HG03521 (cell line): Measurements from ENCODE around the gene JMJD7.

Experiments used
- ATAC-seq: cut with Tn5 transposase; IDR thresholded peaks from one replicate; pipeline ENCODE4 v1.9.1; 2021; ENCODE audit warnings: mild to moderate bottlenecking, moderate library complexity; ENCODE audit not compliant: unreplicated experiment

Gene JMJD7

DNA sequence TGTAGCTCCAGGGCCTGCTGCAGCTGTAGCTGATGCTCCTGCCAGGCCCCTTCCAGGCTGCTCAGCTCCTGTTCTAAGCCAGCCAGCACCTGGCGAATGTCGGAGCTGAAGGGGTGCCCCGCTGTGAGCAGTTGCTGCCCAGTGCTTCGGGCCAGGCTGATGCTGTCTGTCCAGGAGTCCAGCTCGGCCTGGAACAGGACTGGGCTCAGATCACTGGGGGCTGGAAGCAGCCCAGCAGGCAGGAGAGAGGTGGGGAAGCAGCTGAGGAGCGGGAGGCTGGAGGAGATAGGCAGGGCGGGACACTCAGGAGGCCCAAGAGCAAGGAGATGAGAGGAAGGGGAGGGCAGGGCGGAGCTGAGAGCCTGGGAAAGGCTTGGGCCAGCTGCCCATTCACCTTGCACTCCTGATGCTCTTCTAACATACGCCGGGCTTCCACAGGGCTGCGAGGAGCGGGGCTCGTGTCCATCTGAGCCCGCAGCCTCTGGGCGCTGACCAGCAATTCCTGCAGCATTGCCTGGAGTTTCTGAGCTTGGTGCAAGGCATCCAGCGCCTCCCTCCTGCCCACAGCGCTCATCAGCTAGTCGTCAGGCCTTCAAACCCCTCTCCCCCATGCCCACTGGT, 34.0 kb downstream of the JMJD7 start:
- no peak for ATAC-seq

DNA sequence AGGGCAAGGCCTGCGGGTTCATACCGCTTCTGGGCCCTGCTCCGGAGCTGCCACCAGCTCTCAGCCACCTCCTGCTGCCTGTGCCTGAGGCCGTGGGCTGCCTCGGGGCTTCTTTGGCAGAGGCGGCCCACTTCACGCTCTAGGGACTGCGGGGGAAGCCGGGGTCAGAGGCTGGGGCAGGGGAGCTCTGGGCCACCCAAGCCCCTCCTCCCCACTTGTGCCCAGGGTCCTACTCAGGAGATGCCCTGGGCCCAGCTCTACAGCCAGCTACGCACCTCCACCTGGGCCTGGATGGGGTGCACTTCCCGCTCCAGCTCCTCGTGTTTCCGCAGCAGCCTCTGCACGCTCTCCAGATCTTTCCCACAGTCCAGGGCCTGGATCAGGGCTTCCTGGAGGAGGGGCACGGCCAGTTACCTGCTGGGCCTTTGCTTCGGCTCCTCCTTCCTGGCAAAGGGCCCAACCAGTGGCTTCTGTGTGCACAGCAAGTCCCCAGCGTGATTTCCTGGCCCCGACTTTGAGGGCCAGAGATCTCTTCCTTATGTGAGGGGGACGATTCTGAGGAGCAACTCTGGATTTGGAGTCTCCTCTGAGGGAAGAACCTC, 34.7 kb downstream of the JMJD7 start:
- no peak for ATAC-seq

DNA sequence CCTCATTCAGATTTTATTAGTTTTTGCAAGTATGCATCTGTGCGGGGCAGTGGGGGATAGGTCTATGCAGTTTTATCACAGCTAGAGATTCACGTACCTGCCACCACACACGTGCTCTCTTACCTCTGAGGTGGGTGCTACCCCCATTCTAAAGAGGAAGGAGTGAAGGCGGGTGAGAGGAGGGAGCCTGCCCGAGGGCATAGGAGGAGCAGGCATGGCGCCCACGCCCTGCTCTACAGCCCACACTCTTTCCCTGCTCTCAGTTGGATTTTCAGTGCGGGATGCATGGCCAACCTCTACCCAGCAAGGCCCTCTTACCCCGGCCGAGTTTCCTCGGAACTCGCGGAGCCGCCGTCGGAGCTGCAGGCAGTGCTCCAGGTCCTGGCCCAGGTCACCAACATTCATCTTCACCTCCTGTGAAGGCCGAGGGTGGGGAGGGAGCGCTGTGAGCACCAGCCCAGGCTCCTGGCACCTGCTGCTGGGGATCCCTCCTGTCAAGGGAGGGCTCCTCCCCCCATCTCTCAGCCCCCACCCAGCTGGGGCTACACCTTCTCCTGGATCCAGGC, 37.7 kb downstream of the JMJD7 start:
- ATAC-seq = no peak

GRCh38 chr15:41866263-41866703, 38.4 kb downstream of the JMJD7 start:
- ATAC-seq = no peak

- ATAC-seq = no peak
Measured at GRCh38 chr15:41866872-41867579, 39.1 kb downstream of the JMJD7 start.

GRCh38 chr15:41868321-41868720, 40.4 kb downstream of the JMJD7 start:
- no peak for ATAC-seq

GRCh38 chr15:41869770-41870688, 42.1 kb downstream of the JMJD7 start:
- ATAC-seq = no peak

GRCh38 chr15:41870689-41871081, 42.8 kb downstream of the JMJD7 start:
- no peak for ATAC-seq

DNA sequence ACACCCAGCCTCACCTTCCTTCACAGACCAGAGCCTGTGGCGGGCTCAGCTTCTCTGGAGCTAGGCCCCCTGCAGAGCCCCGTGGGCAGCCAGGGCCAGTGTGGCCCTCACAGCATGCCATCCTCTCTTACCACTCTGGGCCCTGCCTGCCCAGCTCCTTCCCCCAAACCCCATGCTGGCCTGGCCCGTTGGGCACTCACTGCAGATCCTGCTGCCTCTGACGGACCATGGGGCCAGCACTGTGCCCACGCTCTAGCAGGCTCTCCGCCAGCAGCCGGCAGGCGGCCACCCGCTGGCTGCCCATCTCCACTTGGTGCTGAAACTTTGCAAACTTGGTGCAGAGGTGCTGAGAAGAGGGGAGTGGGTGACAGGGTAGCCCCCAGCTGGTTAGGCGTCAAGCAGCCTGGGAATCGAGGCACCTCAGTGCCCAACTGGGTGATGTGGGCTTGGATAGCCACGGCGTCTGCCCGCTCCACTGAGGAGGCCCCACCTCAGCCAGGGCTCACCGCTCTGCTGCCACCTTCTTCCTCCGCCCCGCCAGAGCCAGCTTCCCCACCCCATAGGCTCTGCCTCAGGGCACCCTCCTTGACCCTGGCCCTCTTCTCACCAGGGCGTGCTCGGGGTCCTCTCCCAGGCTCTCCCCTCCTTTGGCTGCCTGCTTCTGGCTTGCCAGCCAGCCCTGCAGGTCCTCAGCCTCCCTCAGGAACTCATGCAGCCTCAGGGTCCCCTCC, 43.4 kb downstream of the JMJD7 start:
- no peak for ATAC-seq

- no peak for ATAC-seq
Measured at GRCh38 chr15:41872166-41872747, 44.4 kb downstream of the JMJD7 start.

- ATAC-seq = no peak
Measured at GRCh38 chr15:41873711-41874110, 45.8 kb downstream of the JMJD7 start.

- no peak for ATAC-seq
Measured at GRCh38 chr15:41874736-41875135, 46.8 kb downstream of the JMJD7 start.

GRCh38 chr15:41876007-41876406, 48.1 kb downstream of the JMJD7 start:
- no peak for ATAC-seq

GRCh38 chr15:41876689-41877088, 48.8 kb downstream of the JMJD7 start:
- ATAC-seq = no peak

DNA sequence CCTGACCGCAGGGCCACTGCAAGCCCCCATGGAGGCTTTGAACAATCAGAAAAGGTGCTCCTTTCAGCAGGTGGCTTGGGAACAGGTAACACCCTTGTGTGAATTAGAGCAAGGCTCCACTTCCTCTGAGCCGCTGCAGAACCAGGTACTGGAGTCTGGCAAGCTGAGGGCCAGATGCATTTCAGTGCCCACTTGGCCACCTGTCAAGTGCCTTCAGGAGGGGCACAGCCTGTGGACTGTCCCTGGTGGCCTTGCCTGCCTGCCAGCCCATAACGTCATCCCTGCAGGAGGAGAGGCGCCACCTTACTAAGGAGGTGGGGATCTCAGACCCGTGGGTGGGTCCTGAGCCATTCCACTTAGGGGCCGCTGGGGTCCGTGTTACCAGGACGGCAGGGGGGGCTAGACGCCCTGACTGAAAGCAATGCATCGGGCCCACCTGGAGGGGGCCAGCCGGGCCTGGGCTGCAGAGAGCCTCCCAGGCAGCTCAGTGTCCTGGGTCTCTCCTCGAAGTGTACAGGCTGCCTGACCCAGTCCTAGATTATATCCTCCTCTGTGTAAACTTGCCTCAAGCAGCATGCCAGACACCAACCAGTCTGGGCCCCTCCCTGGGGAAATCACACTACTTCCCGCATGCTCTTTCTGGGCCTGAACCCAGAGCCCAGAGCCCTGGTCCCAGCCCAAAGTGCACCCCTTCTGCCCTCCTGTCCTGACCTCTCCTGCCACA, 49.9 kb downstream of the JMJD7 start:
- no peak for ATAC-seq

DNA sequence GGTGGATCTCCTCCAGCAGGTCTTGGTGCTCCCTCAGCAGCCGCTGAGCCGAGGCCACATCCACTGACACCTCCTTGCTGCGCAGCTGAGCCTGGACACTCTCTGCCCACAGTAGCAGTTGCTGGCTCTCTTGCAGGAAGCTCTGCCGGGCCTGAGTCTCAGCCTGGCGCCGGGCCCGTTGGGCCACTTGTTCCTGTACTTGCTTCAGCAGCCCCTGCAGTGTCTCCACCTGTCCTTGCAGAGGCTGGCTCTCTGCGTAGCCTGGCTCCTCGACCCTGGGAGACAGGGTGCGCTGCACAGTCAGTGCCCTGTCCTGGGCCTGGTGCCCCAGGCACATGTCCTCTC, 50.4 kb downstream of the JMJD7 start:
- no peak for ATAC-seq

DNA sequence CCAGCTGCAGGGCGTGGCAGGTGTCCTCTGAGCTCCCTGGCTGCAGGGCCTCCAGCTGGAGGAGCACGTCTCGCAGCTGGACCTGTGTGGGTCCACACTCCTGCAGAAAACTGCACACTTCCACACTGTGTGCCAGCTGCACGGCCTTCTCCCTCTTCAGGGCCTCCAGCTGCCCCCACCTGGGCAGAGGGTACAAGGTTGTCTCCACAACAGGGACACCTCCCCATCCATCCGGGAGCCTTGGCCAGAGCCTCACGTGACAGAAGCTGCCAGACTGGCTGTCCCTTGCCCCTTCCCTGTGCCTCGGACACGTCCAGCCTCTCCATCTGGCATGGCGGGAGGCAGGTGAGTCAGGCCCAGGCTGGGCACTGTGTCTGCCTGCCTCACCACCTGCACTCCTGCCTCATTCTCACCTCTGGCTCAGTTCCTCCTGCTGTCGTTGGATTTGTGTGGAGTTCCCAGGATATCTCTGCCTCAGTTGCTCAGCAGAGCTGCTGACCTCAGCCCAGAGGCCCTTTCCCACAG, 51.5 kb downstream of the JMJD7 start:
- no peak for ATAC-seq

DNA sequence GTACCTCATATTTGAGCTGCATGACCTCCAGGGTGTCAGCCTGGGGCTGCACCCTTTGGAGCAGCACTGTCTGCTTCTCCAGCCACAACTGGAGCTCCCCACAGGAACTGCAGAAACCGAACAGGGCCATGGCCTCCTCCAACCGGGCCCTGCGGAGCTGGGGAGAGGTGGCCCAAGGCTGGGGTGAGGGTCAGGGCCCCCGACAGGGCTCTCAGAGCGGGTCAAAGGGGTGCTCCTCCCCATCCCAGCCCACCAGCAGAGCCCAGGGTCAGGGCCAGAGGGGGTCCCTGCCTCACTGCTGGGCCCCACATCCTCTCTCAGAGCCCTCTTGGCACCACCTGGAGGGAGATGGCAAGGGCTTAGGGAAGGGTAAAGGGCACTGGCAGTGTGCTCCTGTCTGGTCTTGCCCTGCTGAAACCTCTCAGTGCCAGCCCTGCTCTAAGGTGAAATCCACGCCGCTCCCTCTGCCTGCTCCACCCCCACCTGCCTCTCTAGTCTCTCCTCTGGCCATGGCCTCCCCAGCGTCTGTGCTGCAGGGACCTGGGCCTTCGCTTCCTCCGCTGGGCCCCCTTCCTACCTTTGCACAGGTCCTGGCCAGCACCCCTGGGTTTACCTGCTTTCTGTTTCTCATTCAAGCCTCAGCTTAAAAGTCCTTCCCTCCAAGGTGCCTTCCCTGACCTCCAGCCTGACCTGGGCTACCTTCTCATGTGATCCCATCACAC, 52.4 kb downstream of the JMJD7 start:
- ATAC-seq = no peak
